HFF-Myc (cell line): ENCODE results near the gene SCTR.

ENCODE experiments used
- DNase-seq: peaks from one replicate; pipeline ENCODE4 v3.0.0-alpha.2; 2011; ENCODE audit warnings: low read depth; ENCODE audit errors: extremely low read depth
- H3K4me3 ChIP-seq: replicated peaks from 2 replicates; pipeline ENCODE4 v1.5.1; 2011; ENCODE audit warnings: low read depth, mild to moderate bottlenecking, control low read depth, low read length
- TF ChIP-seq, protein P1 (sequence below): IDR thresholded peaks from 2 replicates; pipeline ENCODE4 v1.5.1; 2012; ENCODE audit warnings: mild to moderate bottlenecking, low read depth, low read length, control low read depth; ENCODE audit errors: missing control alignments

Gene SCTR

DNA sequence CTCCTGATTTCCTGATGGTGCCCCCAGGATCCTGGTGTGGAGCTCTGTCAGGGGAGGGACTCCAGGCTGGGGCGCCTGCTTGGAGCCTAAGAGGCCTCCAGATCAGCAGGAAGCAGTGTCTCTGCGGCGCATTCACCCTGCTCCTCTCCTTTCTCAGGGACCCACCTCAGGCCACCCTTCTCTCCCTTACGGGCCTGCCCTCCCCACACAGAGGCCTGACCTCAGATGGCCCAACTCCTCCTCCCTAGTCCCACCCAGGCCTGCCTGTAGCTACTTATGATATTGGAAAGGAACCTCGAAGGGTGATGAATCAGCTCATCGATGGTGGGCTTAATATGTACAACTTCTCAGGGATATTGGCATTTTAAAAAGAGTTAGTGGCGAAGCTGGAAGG, 82.1 kb downstream of the SCTR start:
- H3K4me3 ChIP-seq, result no peak overlapping the region
- TF ChIP-seq, protein P1, sequence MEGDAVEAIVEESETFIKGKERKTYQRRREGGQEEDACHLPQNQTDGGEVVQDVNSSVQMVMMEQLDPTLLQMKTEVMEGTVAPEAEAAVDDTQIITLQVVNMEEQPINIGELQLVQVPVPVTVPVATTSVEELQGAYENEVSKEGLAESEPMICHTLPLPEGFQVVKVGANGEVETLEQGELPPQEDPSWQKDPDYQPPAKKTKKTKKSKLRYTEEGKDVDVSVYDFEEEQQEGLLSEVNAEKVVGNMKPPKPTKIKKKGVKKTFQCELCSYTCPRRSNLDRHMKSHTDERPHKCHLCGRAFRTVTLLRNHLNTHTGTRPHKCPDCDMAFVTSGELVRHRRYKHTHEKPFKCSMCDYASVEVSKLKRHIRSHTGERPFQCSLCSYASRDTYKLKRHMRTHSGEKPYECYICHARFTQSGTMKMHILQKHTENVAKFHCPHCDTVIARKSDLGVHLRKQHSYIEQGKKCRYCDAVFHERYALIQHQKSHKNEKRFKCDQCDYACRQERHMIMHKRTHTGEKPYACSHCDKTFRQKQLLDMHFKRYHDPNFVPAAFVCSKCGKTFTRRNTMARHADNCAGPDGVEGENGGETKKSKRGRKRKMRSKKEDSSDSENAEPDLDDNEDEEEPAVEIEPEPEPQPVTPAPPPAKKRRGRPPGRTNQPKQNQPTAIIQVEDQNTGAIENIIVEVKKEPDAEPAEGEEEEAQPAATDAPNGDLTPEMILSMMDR, result no peak
- DNase-seq, result no peak

DNA sequence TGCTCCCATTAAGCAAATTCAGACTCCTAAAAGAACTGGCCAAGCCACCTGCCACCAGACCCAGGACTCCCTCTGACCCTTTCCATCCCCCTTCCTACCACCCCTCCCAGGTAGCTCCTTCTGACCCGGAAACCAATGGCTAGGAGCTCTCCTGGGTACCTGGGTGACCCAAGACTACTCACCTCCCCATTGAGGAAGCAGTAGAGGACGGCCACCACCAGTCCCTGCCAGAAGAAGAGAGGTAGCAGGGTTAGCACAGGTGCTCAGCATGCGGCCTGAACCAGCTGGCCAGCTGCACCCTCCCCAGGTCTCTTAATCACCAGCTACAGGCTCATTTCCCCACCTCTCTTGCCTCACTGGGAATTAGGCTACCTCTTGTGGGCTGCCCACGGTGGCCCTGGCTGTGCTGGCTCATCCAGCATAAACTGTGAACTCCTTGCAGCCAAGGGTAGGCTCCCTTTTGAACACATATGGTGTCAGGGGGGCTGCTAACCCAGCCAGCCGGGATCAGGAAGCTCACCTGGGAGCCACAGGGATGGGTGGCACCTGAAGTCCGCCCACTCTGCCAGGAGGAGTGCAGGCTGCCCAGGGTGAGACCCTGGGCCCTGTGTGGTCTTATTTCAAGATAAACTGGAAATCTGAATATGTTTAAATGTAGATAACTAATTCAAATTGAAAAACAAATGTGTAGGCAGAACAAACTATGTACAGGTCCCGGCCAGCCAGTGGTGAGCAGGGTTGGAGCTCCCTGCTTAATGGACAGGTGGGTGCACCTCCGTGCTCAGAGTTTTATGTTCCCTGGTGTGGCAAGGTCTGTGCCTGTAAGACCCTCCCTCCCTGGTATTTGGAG, 82.7 kb downstream of the SCTR start:
- DNase-seq, result no peak
- no peak overlapping the region for H3K4me3 ChIP-seq
- TF ChIP-seq, protein P1, result no peak

DNA sequence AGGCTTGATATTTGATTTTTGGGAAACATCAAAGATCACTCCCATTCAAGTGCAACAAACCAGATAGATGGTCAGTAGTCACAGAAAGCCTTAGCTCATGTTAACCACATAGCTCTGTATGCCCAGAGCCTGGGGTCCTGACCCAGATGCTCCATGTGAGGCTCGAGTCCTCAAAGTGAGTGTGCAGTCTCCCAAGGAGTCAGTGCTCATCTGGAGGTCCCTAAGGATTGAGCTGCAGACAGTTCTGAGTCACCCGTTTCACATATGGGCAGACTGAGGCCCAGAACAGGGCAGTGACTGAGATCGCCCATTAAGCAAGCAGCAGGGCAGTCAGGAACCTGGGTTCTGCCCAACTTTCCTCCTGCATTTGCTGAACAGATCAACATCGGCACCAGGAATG, 83.4 kb downstream of the SCTR start:
- DNase-seq, result no peak
- TF ChIP-seq, protein P1, result no peak
- no peak overlapping the region for H3K4me3 ChIP-seq

DNA sequence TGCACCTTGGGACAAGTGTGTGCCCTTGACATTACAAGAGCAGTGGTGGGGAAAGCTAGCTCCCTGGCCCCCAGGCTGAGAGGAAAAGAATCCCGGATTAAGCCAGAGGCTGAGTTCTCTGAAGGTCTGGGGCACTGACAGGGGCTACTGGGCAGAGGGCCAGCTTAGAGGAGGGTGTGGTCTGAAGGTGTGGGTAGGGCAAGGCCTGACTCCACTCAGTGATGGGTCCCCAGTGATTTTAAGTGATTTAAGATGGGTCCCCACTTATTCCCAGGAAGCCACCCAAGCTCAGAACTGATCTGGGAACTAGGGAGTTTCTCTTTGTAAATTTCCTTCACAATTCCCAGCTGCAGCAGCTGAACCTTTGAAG, 83.8 kb downstream of the SCTR start:
- no peak overlapping the region for H3K4me3 ChIP-seq
- TF ChIP-seq, protein P1, result no peak
- DNase-seq, result no peak

DNA sequence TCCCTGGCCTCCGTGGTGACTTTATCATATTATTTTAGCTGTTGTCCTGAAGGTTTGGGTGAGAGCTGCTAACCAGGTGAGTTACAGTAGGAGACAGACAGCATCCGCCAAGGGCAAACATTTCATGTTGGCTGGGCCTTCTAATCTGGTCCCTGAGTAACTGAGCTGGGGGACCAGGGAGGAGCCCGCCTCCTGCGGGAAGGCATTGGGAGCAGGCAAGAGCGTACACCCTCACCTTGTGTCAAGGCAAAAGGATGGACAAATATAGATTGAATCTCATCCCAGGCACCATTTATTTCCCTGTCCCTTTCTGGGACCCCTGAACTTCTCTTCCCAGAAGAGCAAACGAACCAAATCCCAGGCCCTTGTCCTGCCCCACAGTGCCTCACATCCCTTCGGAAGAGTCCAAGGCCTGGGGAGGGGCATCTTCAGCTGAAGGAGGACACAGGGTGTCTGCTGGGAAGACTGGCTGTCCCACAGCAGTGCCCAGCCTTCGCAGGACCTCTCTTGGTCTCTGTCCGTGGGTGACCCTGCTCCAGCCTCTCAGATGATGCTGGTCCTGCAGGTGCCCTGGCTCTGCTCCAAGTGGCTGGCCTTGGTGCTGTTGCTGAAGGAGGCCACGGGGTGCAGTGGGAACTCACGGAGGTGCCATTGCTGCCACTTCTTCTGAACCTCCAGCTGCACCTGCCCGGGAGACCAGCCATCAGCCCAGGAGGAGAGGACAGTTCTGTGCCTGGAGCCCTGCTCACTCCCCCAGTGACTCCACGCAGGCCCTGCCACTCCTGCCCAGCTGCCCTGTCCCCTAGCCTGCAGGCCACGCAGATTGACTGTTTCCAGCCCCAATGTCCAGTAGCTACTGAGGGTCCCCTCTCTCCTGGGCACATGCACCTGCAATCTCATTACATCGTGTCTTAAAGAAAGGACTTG, 84.4 kb downstream of the SCTR start:
- DNase-seq, result no peak
- TF ChIP-seq, protein P1, result no peak
- no peak overlapping the region for H3K4me3 ChIP-seq

DNA sequence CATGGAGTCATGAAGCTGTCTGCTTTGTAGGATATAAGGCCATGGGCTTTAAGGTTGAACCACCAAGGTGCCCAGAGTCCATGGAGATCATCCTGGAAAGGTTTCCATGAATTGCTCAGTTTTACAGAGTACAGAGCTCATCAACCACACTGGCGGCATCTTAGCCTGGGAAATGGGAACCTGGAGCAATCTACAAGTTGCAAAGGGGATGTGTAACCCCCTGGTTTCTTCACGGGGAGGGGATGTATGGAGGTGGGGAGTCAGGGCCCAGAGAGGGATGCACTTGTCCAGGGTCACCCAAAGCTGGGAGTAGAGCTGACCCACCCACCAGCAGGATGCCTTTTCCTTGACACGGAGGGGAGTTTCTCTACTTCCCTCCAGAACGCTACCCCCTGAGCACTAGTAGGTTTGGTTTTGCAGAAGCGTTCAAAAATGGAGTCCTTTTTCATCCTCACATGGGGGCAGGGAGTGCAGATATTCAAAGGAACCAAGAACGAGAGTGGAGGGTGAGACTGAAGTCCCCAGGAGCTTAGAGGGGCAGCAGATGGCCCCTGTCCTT, 85.5 kb downstream of the SCTR start:
- TF ChIP-seq, protein P1, result no peak
- no peak overlapping the region for H3K4me3 ChIP-seq
- DNase-seq, result no peak
